Panc1 (cell line): ENCODE measurements around the gene OR8A1. TPM values are rescaled to one million over a fixed set of nuclear protein-coding genes. Genes with fewer than 3 reads are reported as not detected.

ENCODE experiments used
- ATAC-seq: fragments of 200-7000 bp; cut with Tn5 transposase; 2 replicates; pipeline ENCODE4 v1.9.1; 2020; ENCODE audit warnings: mild to moderate bottlenecking, moderate library complexity
- BruUV-seq: library from RNA; stranded (reverse); fragments of 400-500 nt; replicated peaks from 2 replicates; lab custom pipeline; 2021; lab: Mats Ljungman, UMichigan
- CTCF ChIA-PET: fragments of 300-600 bp; sonication (Branson Sonifier 250); formaldehyde crosslinking; loops from one replicate; lab custom pipeline; 2022; ENCODE audit warnings: antibody characterized with exemption; lab: Charles Lee
- POLR2A ChIA-PET: fragments of 300-600 bp; sonication (Branson Sonifier 250); formaldehyde crosslinking; loops from one replicate; lab custom pipeline; 2022; ENCODE audit warnings: antibody characterized with exemption; lab: Charles Lee
- DNase-seq: peaks from one replicate; pipeline ENCODE4 v3.0.0-alpha.2; 2010; ENCODE audit warnings: low read depth, low spot score
- H3K27ac ChIP-seq: 2 replicates; pipeline ENCODE4 v1.5.1; 2011; ENCODE audit warnings: mild to moderate bottlenecking, low read length, inconsistent platforms
- H3K27me3 ChIP-seq: fragments of 200-500 bp; sonication (Bioruptor generic); 2 replicates; pipeline ENCODE4 v1.6.0; 2014; ENCODE audit warnings: low read length, inconsistent platforms; ENCODE audit not compliant: control insufficient read depth, insufficient read depth
- H3K36me3 ChIP-seq: fragments of 200-500 bp; sonication (Bioruptor generic); 2 replicates; pipeline ENCODE4 v1.5.1; 2014; ENCODE audit warnings: inconsistent platforms, mild to moderate bottlenecking, low read length, moderate library complexity; ENCODE audit not compliant: control insufficient read depth, insufficient read depth
- H3K4me1 ChIP-seq: 2 replicates; pipeline ENCODE4 v1.5.1; 2011; ENCODE audit warnings: inconsistent platforms, mild to moderate bottlenecking, low read length, moderate library complexity; ENCODE audit not compliant: control insufficient read depth, insufficient read depth
- H3K4me3 ChIP-seq, 2 experiments: 2 replicates each; pipeline ENCODE4 v1.5.1; 2011 to 2012; ENCODE audit warnings: low read depth in 2 of 2, low read length in 2 of 2, mild to moderate bottlenecking in 2 of 2, inconsistent platforms in 1 of 2, moderate library complexity in 1 of 2
- H3K9me3 ChIP-seq: fragments of 200-500 bp; sonication (Bioruptor generic); 2 replicates; pipeline ENCODE4 v1.5.1; 2014; ENCODE audit warnings: low read depth, mild to moderate bottlenecking, inconsistent platforms, low read length, moderate library complexity; ENCODE audit not compliant: control insufficient read depth, insufficient read depth
- CTCF ChIP-seq: fragments of 450-650 bp; IDR thresholded peaks from 2 replicates; pipeline ENCODE4 v1.5.1; 2017; ENCODE audit warnings: mild to moderate bottlenecking
- POLR2AphosphoS5 ChIP-seq: IDR thresholded peaks from 2 replicates; pipeline ENCODE4 v1.6.1; 2012; ENCODE audit warnings: mild to moderate bottlenecking, low read depth, low read length, moderate library complexity
- REST ChIP-seq, 2 experiments: IDR thresholded peaks; 2 replicates each; pipeline ENCODE4 v1.6.1; 2011 to 2012; ENCODE audit warnings: low read depth in 2 of 2, control low read depth in 1 of 2, low read length in 1 of 2, mild to moderate bottlenecking in 1 of 2, moderate library complexity in 1 of 2; ENCODE audit not compliant: insufficient read depth in 1 of 2
- SIN3A ChIP-seq: IDR thresholded peaks from 2 replicates; pipeline ENCODE4 v1.6.1; 2012; ENCODE audit warnings: low read depth, mild to moderate bottlenecking, low read length, moderate library complexity, borderline replicate concordance; ENCODE audit not compliant: insufficient read depth
- TCF7L2 ChIP-seq: IDR thresholded peaks from 2 replicates; pipeline ENCODE4 v1.6.1; 2011; ENCODE audit warnings: mild to moderate bottlenecking, low read depth, low read length, inconsistent platforms
- in situ Hi-C: cut with HindIII; loops from 2 replicates; pipeline ENCODE4 v1.10.0; 2016; ENCODE audit warnings: low sequenced_read_pairs, low pct_unique_long_range_greater_than_20kb
- intact Hi-C: fragments of 100-400 bp; cut with micrococcal nuclease; formaldehyde crosslinking; loops from one replicate; pipeline ENCODE4 v1.10.0; 2022; ENCODE audit not compliant: unreplicated experiment
- total RNA-seq: library from RNA; stranded (reverse); gene quantifications from one replicate; pipeline ENCODE4 v1.2.1, GENCODE V29; 2021; ENCODE audit not compliant: unreplicated experiment

Gene OR8A1
- total RNA-seq, 1 experiment from 2014 or later, result not detected

GRCh38 chr11:124583781-124584180, 14.0 kb downstream of the OR8A1 start:
- POLR2A ChIA-PET, result no interaction called here
- no peak for ATAC-seq
- H3K27me3 ChIP-seq, result peaks cover 3% of the 10 kb centered on the region; the same call in 1 of the 2 replicates
- H3K4me3 ChIP-seq, result no peak overlapping the region
- no peak for DNase-seq
- H3K9me3 ChIP-seq, result no peaks in the 10 kb centered on the region
- CTCF ChIA-PET, result no interaction called here
- H3K27ac ChIP-seq, result no peak overlapping the region
- TF ChIP-seq TCF7L2 (no peak), CTCF (no peak), SIN3A (no peak), REST (IDR thresholded peaks at IDR 0.05; ENCODE audit: insufficient read depth in 1 of 2, low read depth in 2 of 2, low read length in 1 of 2) (no peak), POLR2AphosphoS5 (no peak)
- BruUV-seq, result no TSS peak
- H3K4me1 ChIP-seq, result no peaks in the 10 kb centered on the region
- H3K36me3 ChIP-seq, result no peaks in the 10 kb centered on the region
- intact Hi-C loops (no loop called here), in situ Hi-C loops (no loop called here)

GRCh38 chr11:124584681-124585372, 15.0 kb downstream of the OR8A1 start:
- H3K9me3 ChIP-seq, result no peaks in the 10 kb centered on the region
- H3K27ac ChIP-seq, result no peak overlapping the region
- H3K4me1 ChIP-seq, result no peaks in the 10 kb centered on the region
- H3K36me3 ChIP-seq, result no peaks in the 10 kb centered on the region
- no TSS peak for BruUV-seq
- intact Hi-C loops (loop anchor here (5.0 kb wide), 1 partner anchor 513 kb away; no protein-coding TSS in a partner anchor), in situ Hi-C loops (no loop called here)
- H3K27me3 ChIP-seq, result peaks cover 5% of the 10 kb centered on the region
- ATAC-seq (no peak; the same call in 1 of the 2 replicates), DNase-seq (no peak)
- CTCF ChIA-PET, result interaction anchor here (0.7 to 1.5 kb wide), 2 partner anchors 169 to 515 kb away, joined by 3 read pairs; no protein-coding TSS in a partner anchor
- POLR2A ChIA-PET, result no interaction called here
- no peak overlapping the region for H3K4me3 ChIP-seq
- no peak for TF ChIP-seq REST (IDR thresholded peaks at IDR 0.05; ENCODE audit: insufficient read depth in 1 of 2, low read depth in 2 of 2, low read length in 1 of 2)
- TF ChIP-seq CTCF, result no peak
- TF ChIP-seq POLR2AphosphoS5, result no peak
